ENCODE results near the gene KRT86.
A peak's percentile ranks its signal among the peaks of the same experiment; 100 is the strongest.
"Not testable (repeated sequence)": the region's sequence is repeated elsewhere in the genome, so short reads cannot be mapped to it uniquely, and the experiment has no call there.

Gene KRT86

GRCh38 chr12:52307836-52308805 lies 33.7 kb downstream of the KRT86 start:
- FAIRE-seq: no peak
- TF ChIP-seq POLR2AphosphoS5 (IDR thresholded peaks at IDR 0.05; ENCODE audit: low read depth, low read length) (no peak), POLR2A (IDR thresholded peaks at IDR 0.05; ENCODE audit: low read depth, low read length) (no peak), TAF1 (IDR thresholded peaks at IDR 0.05; ENCODE audit: borderline replicate concordance, low read depth, low read length) (no peak)
- peak; percentile 46 for DNase-seq (ENCODE audit: insufficient read length)

DNA sequence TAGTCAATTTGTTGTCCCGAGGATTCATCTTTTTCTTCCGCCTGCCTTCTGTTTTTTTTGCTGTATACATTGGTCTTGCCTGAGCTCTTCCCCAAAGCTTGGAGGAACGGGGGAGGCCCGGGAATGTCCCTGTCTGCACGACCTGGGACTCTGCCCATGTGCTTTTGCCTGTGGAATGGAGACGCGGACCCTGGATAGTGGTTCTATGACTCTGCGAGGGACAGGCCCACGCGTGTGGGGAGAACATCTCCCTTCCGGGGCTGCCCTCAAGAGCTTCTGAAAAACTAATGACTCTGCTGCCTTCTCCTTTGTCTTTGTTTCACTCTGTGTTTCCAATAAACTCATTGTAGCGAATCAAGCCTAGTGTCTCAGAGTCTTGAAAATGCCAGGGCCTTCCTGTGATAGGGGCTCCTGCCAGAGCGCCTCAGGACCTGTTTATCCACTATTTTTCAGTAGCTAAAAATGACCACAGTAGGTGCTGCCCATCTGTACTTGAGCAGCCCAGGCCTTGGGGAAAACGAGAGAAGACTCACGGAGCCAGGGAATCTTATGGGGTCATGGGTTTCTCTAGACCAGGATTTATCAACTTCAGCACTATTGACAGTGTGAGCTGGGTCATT lies 34.5 kb downstream of the KRT86 start:
- FAIRE-seq (no peak), DNase-seq (ENCODE audit: insufficient read length) (no peak)
- TF ChIP-seq TAF1 (IDR thresholded peaks at IDR 0.05; ENCODE audit: borderline replicate concordance, low read depth, low read length) (no peak), POLR2A (IDR thresholded peaks at IDR 0.05; ENCODE audit: low read depth, low read length) (no peak), POLR2AphosphoS5 (IDR thresholded peaks at IDR 0.05; ENCODE audit: low read depth, low read length) (no peak)

- DNase-seq (ENCODE audit: insufficient read length) (no peak), FAIRE-seq (no peak)
- no peak for TF ChIP-seq POLR2AphosphoS5 (IDR thresholded peaks at IDR 0.05; ENCODE audit: low read depth, low read length)
- TF ChIP-seq TAF1 (IDR thresholded peaks at IDR 0.05; ENCODE audit: borderline replicate concordance, low read depth, low read length): no peak
- no peak for TF ChIP-seq POLR2A (IDR thresholded peaks at IDR 0.05; ENCODE audit: low read depth, low read length)
Measured at GRCh38 chr12:52310622-52311284, 36.3 kb downstream of the KRT86 start.

- no peak for TF ChIP-seq TAF1 (IDR thresholded peaks at IDR 0.05; ENCODE audit: borderline replicate concordance, low read depth, low read length)
- TF ChIP-seq POLR2AphosphoS5 (IDR thresholded peaks at IDR 0.05; ENCODE audit: low read depth, low read length): no peak
- TF ChIP-seq POLR2A (IDR thresholded peaks at IDR 0.05; ENCODE audit: low read depth, low read length): no peak
- FAIRE-seq: no peak
- no peak for DNase-seq (ENCODE audit: insufficient read length)
Measured at GRCh38 chr12:52311285-52311648, 36.8 kb downstream of the KRT86 start.

DNA sequence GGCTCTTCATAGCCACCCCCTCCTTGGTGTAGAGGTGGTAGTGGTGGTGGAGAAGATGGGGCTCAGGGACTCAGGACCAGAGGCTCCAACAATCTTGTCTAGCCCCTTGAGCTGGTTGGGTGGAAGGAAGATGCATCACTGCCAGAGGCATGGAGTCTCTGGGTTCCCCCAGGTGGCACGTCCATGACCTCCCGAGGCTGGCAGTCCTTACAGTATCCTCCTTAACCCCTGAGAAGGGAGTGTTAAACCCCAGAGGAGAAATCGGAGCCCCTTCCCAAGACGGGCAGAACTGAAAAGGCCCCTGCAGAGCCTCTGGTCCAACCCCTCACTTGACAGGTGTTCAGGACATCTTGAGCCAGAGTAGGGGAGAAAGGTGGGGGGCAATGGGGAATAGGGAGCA lies 37.6 kb downstream of the KRT86 start:
- FAIRE-seq (no peak), DNase-seq (ENCODE audit: insufficient read length) (no peak)
- TF ChIP-seq TAF1 (IDR thresholded peaks at IDR 0.05; ENCODE audit: borderline replicate concordance, low read depth, low read length) (no peak), POLR2A (IDR thresholded peaks at IDR 0.05; ENCODE audit: low read depth, low read length) (no peak), POLR2AphosphoS5 (IDR thresholded peaks at IDR 0.05; ENCODE audit: low read depth, low read length) (no peak)

GRCh38 chr12:52313461-52313860 lies 39.0 kb downstream of the KRT86 start:
- DNase-seq (ENCODE audit: insufficient read length) (no peak), FAIRE-seq (no peak)
- TF ChIP-seq POLR2A (IDR thresholded peaks at IDR 0.05; ENCODE audit: low read depth, low read length) (no peak), POLR2AphosphoS5 (IDR thresholded peaks at IDR 0.05; ENCODE audit: low read depth, low read length) (no peak), TAF1 (IDR thresholded peaks at IDR 0.05; ENCODE audit: borderline replicate concordance, low read depth, low read length) (no peak)

DNA sequence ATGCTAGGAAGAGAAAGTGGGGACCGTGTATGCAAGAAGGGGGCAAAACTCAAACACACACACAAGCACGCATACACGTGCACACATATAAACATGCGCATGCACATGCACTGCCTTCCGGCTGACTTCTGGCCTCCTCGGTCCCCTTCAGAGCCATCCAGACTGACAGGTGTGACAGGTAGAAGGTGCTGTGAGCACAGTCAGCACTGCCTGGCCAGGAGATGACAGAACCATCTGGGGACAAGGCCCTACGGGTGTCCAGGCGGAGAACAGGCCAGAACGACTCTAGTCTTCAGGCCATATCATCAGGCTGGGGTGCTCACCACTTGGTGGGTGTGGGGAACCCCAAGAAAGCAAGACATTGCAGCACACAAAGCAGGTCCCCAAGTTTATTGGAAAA lies 39.5 kb downstream of the KRT86 start:
- no peak for DNase-seq (ENCODE audit: insufficient read length)
- no peak for FAIRE-seq
- TF ChIP-seq POLR2AphosphoS5 (IDR thresholded peaks at IDR 0.05; ENCODE audit: low read depth, low read length) (no peak), POLR2A (IDR thresholded peaks at IDR 0.05; ENCODE audit: low read depth, low read length) (no peak), TAF1 (IDR thresholded peaks at IDR 0.05; ENCODE audit: borderline replicate concordance, low read depth, low read length) (no peak)

GRCh38 chr12:52314511-52314910 lies 40.1 kb downstream of the KRT86 start:
- no peak for DNase-seq (ENCODE audit: insufficient read length)
- TF ChIP-seq TAF1 (IDR thresholded peaks at IDR 0.05; ENCODE audit: borderline replicate concordance, low read depth, low read length): no peak
- no peak for TF ChIP-seq POLR2AphosphoS5 (IDR thresholded peaks at IDR 0.05; ENCODE audit: low read depth, low read length)
- TF ChIP-seq POLR2A (IDR thresholded peaks at IDR 0.05; ENCODE audit: low read depth, low read length): no peak
- no peak for FAIRE-seq

DNA sequence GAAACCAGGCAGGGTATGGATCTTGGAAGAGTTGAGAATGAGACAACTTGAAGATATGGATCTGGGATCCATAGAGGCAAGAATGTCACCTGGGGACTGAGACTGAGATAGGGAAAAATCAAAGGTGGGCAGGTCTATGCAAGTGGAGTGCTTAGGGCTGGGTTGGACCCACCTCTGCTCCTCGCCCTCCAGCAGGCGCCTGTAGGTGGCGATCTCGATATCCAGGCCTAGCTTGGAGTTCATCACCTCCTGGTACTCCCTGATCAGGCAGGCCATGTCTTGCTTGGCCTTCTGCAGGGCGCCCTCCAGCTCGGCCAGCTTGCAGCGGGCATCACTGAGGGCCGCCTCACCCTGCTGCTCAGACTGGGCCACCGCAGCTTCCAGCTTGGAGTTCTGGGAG lies 41.3 kb downstream of the KRT86 start:
- not testable (repeated sequence) for DNase-seq (ENCODE audit: insufficient read length); FAIRE-seq

- FAIRE-seq: no peak
- no peak for TF ChIP-seq POLR2A (IDR thresholded peaks at IDR 0.05; ENCODE audit: low read depth, low read length)
- TF ChIP-seq TAF1 (IDR thresholded peaks at IDR 0.05; ENCODE audit: borderline replicate concordance, low read depth, low read length): no peak
- no peak for TF ChIP-seq POLR2AphosphoS5 (IDR thresholded peaks at IDR 0.05; ENCODE audit: low read depth, low read length)
- no peak for DNase-seq (ENCODE audit: insufficient read length)
Measured at GRCh38 chr12:52316290-52316689, 41.8 kb downstream of the KRT86 start.

DNA sequence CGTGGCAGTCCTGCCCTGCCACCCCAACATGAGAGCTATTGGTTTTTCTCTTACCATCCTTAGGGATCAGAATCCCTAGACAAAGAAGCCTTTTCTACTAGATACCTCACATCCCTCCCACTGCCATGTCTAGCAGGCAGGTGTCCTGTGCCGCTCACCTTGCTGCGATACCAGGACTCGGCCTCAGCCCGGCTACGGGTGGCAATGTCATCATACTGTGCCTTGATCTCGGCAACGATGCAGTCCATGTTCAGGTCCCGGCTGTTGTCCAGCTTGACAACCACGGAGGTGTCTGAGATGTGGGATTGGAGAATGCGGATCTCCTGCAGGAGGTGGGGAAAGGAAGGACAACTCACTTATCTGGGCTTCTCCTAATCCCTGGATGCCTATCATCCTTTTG lies 42.3 kb downstream of the KRT86 start:
- FAIRE-seq (no peak), DNase-seq (ENCODE audit: insufficient read length) (no peak)
- TF ChIP-seq POLR2A (IDR thresholded peaks at IDR 0.05; ENCODE audit: low read depth, low read length): no peak
- TF ChIP-seq TAF1 (IDR thresholded peaks at IDR 0.05; ENCODE audit: borderline replicate concordance, low read depth, low read length): no peak
- TF ChIP-seq POLR2AphosphoS5 (IDR thresholded peaks at IDR 0.05; ENCODE audit: low read depth, low read length): no peak

Data from GM12892 (cell line).